SH-SY5Y (cell line): ENCODE data around the gene SUSD3.

Experiments
- GATA2 ChIP-seq: IDR thresholded peaks from 2 replicates; pipeline ENCODE4 v1.6.1; 2011; ENCODE audit warnings: mild to moderate bottlenecking, low read depth, low read length
- GATA3 ChIP-seq: IDR thresholded peaks from 2 replicates; pipeline ENCODE4 v1.6.1; 2011; ENCODE audit warnings: low read depth, mild to moderate bottlenecking, low read length, moderate library complexity

GRCh38 chr9:93083592-93084470 is 25.3 kb downstream of the SUSD3 start:
- no peak for TF ChIP-seq GATA2
- TF ChIP-seq GATA3, result no peak
